HG03378 (cell line): ENCODE results near the gene UNC45B.
"Not testable (repeated sequence)": the region's sequence is repeated elsewhere in the genome, so short reads cannot be mapped to it uniquely, and the experiment has no call there.

Experiments
- ATAC-seq: cut with Tn5 transposase; IDR thresholded peaks from one replicate; pipeline ENCODE4 v1.9.1; 2021; ENCODE audit warnings: mild to moderate bottlenecking, moderate library complexity; ENCODE audit not compliant: unreplicated experiment

The UNC45B gene

DNA sequence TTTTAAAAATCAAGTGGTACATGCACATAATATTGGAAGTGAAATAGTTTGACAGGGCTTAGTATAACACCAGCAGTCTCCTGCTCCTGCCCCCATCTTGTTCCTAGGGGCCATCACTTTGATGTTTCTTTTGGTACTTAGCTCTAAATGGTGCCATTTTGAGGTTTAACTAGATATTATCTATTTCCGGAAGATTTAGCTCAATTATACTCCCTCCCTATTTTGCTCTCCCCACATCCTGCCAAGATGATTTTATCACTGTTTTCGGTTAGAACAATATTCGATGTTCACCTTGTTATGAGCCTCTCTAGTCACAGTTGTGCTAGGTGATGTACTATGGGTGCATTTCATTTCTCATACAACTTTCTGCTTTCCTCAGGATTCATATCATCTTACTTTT lies 66.6 kb downstream of the UNC45B start:
- no peak for ATAC-seq

- ATAC-seq, result no peak
Observed at GRCh38 chr17:35214631-35215273, 67.1 kb downstream of the UNC45B start.

- ATAC-seq, result no peak
Observed at GRCh38 chr17:35217107-35217506, 69.5 kb downstream of the UNC45B start.

- no peak for ATAC-seq
Observed at GRCh38 chr17:35218915-35219314, 71.3 kb downstream of the UNC45B start.

DNA sequence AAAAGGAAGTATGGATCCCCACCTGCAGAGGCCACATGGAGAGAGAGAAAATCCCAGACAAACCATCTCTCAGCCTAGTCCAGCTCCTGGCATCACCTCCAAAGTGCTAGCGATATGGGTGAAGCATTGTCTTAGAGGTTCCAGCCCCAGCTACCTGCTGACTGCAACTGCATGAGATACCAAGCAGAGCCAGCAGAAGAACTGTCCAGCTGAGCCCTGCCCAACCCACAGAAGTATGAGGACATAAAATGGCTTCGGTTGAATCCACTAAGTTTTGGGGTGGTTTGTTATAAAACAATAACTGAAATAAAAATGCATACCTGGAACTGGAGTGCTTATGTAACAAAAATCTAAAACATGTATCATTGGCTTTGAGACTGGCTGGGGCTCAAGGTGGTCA lies 74.8 kb downstream of the UNC45B start:
- ATAC-seq, result no peak

- ATAC-seq, result no peak
Observed at GRCh38 chr17:35224436-35224835, 76.8 kb downstream of the UNC45B start.

GRCh38 chr17:35227546-35227945 lies 79.9 kb downstream of the UNC45B start:
- no peak for ATAC-seq

GRCh38 chr17:35229638-35230037 lies 82.0 kb downstream of the UNC45B start:
- no peak for ATAC-seq

DNA sequence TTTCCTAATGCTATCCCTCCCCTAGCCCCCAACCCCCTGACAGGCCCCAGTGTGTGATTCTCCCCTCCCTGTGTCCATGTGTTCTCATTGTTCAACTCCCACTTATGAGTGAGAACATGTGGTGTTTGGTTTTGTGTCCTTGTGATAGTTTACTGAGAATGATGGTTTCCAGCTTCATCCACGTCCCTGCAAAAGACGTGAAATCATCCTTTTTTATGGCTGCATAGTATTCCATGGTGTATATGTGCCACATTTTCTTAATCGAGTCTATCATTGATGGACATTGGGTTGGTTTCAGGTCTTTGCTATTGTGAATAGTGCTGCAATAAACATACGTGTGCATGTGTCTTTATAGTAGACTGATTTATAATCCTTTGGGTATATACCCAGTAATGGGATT lies 86.7 kb downstream of the UNC45B start:
- ATAC-seq, result not testable (repeated sequence)

- ATAC-seq, result no peak
Observed at GRCh38 chr17:35235289-35235688, 87.7 kb downstream of the UNC45B start.

DNA sequence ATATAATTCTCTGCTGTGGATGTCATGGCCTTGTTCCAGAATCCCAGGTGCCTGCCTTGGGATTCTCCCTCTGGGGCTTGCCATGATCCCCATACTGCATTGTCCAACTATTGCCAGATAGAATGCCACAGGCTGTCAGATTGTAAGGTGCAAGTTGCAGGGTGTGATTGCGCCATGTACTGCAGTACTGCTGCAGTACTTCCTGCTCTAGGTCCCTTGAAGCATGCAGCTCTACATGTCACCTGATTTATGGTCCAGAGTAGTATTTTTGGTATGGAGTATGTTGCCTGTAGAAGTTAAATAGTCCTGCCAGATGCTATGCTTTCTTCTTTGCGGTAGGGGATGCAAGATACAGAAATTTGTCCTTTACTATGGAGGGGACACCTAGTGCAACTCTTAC lies 88.3 kb downstream of the UNC45B start:
- no peak for ATAC-seq

DNA sequence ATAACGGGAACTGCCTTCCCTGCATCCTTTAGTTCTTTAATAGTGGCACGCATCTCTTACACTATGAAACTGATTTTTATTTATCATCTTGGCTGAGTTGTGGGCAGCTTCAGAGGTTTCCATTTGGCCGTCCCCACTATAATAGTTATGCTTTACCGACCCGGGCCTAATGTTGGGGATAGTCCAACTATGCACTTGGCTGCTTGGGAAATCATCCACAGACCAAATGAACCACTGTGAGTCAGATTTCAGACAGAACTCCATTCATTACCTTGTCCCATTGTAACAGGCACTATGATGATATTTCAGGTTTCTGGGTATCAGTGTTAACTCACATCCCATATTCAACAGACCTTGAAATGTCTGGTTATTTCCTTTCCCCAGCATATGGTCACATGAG lies 89.2 kb downstream of the UNC45B start:
- ATAC-seq, result no peak

- ATAC-seq, result no peak
Observed at GRCh38 chr17:35238821-35239220, 91.2 kb downstream of the UNC45B start.
